Adrenal gland (tissue), 5 donors: ENCODE results near the gene SLC39A9.

Source experiments
- POLR2A ChIP-seq, 2 donors: fragments of 450-650 bp; IDR thresholded peaks; one replicate each; pipeline ENCODE4 v1.6.1; 2017; ENCODE audit warnings: antibody characterized with exemption in 2 of 2, mild to moderate bottlenecking in 2 of 2, moderate library complexity in 1 of 2
- TF ChIP-seq, protein P1 (sequence below), 6 experiments: fragments of 450-650 bp in 4 of 6; fragments of 200-600 bp in 2 of 6; sonication (generic) in 1 of 6; IDR thresholded peaks; 1 replicate in 5 of 6; 2 replicates in 1 of 6; pipeline versions ENCODE4 v1.5.1 to v1.8.0; 2016 to 2021; ENCODE audit warnings: antibody characterized with exemption in 6 of 6, mild to moderate bottlenecking in 2 of 6, moderate library complexity in 1 of 6
- donor health status: DM: no; HTN: no; CAD: no.

- no peak for TF ChIP-seq POLR2A (IDR thresholded peaks at IDR 0.05)
- TF ChIP-seq, protein P1, sequence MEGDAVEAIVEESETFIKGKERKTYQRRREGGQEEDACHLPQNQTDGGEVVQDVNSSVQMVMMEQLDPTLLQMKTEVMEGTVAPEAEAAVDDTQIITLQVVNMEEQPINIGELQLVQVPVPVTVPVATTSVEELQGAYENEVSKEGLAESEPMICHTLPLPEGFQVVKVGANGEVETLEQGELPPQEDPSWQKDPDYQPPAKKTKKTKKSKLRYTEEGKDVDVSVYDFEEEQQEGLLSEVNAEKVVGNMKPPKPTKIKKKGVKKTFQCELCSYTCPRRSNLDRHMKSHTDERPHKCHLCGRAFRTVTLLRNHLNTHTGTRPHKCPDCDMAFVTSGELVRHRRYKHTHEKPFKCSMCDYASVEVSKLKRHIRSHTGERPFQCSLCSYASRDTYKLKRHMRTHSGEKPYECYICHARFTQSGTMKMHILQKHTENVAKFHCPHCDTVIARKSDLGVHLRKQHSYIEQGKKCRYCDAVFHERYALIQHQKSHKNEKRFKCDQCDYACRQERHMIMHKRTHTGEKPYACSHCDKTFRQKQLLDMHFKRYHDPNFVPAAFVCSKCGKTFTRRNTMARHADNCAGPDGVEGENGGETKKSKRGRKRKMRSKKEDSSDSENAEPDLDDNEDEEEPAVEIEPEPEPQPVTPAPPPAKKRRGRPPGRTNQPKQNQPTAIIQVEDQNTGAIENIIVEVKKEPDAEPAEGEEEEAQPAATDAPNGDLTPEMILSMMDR (IDR thresholded peaks at IDR 0.05): no peak
Observed at GRCh38 chr14:69360438-69361108, 37.9 kb upstream of the SLC39A9 start.
